Measurements from ENCODE around the gene ASB3.

DNA sequence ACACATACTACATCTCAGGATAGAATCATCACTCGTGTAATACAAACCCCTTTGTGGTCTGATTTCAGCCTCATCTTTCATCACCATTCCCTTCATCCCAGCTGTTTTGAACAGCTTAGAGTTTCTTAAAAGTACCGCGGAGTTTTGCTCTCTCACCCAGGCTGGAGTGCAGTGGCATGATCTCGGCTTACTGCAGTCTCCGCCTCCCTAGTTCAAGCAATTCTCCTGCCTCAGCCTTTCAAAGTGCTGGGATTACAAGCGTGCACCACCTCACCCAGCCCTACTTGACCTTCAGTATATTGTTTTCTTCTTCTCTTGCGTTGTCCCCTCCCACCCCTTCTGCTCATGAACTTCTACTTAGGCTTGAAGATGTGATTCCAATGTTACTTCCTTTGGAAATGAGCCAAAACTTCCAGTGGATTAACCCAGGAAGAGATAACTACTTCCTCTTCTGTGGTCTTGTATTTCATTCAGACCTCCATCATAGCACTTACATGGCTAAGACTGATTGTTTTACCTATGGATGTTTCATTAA, 15.9 kb upstream of the ASB3 start:
- no peak for TF ChIP-seq POLR2A (IDR thresholded peaks at IDR 0.05; ENCODE audit: low read length)
- no peak for TF ChIP-seq EP300 (IDR thresholded peaks at IDR 0.05)
- no peak for TF ChIP-seq ESRRA (IDR thresholded peaks at IDR 0.05; ENCODE audit: borderline replicate concordance, low read length)
- no peak for TF ChIP-seq PHF8 (IDR thresholded peaks at IDR 0.05; ENCODE audit: borderline replicate concordance, low read depth)
- TF ChIP-seq, protein P1, sequence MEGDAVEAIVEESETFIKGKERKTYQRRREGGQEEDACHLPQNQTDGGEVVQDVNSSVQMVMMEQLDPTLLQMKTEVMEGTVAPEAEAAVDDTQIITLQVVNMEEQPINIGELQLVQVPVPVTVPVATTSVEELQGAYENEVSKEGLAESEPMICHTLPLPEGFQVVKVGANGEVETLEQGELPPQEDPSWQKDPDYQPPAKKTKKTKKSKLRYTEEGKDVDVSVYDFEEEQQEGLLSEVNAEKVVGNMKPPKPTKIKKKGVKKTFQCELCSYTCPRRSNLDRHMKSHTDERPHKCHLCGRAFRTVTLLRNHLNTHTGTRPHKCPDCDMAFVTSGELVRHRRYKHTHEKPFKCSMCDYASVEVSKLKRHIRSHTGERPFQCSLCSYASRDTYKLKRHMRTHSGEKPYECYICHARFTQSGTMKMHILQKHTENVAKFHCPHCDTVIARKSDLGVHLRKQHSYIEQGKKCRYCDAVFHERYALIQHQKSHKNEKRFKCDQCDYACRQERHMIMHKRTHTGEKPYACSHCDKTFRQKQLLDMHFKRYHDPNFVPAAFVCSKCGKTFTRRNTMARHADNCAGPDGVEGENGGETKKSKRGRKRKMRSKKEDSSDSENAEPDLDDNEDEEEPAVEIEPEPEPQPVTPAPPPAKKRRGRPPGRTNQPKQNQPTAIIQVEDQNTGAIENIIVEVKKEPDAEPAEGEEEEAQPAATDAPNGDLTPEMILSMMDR (IDR thresholded peaks at IDR 0.05): no peak
- no peak for TF ChIP-seq RFX5 (IDR thresholded peaks at IDR 0.05)
- TF ChIP-seq, protein P2, sequence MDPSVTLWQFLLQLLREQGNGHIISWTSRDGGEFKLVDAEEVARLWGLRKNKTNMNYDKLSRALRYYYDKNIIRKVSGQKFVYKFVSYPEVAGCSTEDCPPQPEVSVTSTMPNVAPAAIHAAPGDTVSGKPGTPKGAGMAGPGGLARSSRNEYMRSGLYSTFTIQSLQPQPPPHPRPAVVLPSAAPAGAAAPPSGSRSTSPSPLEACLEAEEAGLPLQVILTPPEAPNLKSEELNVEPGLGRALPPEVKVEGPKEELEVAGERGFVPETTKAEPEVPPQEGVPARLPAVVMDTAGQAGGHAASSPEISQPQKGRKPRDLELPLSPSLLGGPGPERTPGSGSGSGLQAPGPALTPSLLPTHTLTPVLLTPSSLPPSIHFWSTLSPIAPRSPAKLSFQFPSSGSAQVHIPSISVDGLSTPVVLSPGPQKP (IDR thresholded peaks at IDR 0.05; ENCODE audit: low read depth, low read length): no peak
- no peak for TF ChIP-seq MYC (IDR thresholded peaks at IDR 0.05; ENCODE audit: borderline replicate concordance, low read length)
- TF ChIP-seq KDM1A (IDR thresholded peaks at IDR 0.05; ENCODE audit: low read depth): no peak
